Measurements from ENCODE around the gene CNTNAP2.
A peak's percentile ranks its signal among the peaks of the same experiment; 100 is the strongest.
"Not testable (repeated sequence)": the region's sequence is repeated elsewhere in the genome, so short reads cannot be mapped to it uniquely, and the experiment has no call there.

CNTNAP2 gene

DNA sequence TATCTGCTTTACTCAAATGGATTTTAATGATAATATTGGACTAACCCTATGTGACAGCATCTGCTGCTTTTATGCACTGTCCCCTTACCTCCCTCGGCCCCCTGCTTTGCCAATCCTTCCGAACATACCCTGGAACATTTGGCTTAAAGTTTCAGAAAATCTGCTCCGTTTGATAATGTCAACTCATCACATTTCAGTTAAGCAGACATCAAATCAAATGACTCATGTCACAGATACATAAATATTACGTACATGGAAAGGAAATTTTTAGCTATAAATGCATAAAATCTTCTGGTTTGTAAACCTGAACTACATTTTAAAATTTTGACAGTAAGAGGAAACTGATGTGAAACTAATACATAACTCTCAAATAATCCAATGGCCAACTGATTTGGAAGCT is 98.2 kb downstream of the CNTNAP2 start:
- no peak overlapping the region for H3K4me3 ChIP-seq (ENCODE audit: extremely low read depth, insufficient read depth, low read length, poor library complexity, severe bottlenecking)
- 80 to 94% methylated on average over 2 of the region's 4 CpGs for WGBS, 2 experiments (ENCODE audit: insufficient coverage in 2 of 2)

DNA sequence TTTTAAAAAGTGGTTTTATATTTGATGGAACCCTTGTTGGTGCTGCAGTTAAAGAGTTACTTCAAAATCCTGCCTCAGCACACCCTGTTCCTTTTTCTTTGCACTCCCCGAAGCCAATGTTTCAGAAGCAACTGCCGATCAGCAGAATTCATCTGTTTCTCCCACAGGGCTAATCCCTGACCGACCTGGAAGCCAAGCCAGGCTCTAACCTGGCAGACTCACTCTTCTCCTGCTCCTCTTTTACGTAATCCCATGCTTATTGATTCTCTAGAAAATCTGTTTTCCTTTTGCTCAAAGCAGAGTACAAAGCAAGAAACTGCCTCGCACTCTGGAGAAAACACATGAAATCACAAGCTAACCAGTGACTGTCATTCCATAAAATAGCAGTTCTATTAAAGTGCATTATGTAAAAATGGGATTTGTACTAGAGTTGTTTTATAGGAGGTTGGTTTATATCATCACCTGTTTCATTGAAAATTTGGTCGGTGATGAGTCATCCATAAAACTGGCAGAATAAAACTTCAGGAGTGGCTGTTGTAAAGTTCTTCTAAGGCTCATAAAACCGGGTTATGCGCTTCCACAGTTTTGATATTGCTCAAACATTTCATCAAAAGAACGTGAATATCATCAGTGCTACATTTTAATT is 99.9 kb downstream of the CNTNAP2 start:
- Histone ChIP-seq H3K27ac (ENCODE audit: low read depth, low read length, severe bottlenecking) (no peak overlapping the region), H3K4me3 (ENCODE audit: extremely low read depth, insufficient read depth, low read length, poor library complexity, severe bottlenecking) (no peak overlapping the region), H3K9me3 (ENCODE audit: control insufficient read depth, low read length) (no peaks in the 10 kb centered on the region), H3K36me3 (ENCODE audit: control insufficient read depth, insufficient read depth, low read length) (no peaks in the 10 kb centered on the region), H3K4me1 (ENCODE audit: control insufficient read depth, insufficient read depth, low read length, poor library complexity, severe bottlenecking) (no peaks in the 10 kb centered on the region)
- 89 to 92% methylated on average over 5 to 6 of the region's 9 CpGs for WGBS, 2 experiments (ENCODE audit: insufficient coverage in 2 of 2)

More for the DNA sequence above, 98.2 kb downstream of the CNTNAP2 start:
- no peaks in the 10 kb centered on the region for H3K36me3 ChIP-seq (ENCODE audit: control insufficient read depth, insufficient read depth, low read length)
- no peaks in the 10 kb centered on the region for H3K4me1 ChIP-seq (ENCODE audit: control insufficient read depth, insufficient read depth, low read length, poor library complexity, severe bottlenecking)
- no peaks in the 10 kb centered on the region for H3K9me3 ChIP-seq (ENCODE audit: control insufficient read depth, low read length)
- H3K27ac ChIP-seq (ENCODE audit: low read depth, low read length, severe bottlenecking): no peak overlapping the region

DNA sequence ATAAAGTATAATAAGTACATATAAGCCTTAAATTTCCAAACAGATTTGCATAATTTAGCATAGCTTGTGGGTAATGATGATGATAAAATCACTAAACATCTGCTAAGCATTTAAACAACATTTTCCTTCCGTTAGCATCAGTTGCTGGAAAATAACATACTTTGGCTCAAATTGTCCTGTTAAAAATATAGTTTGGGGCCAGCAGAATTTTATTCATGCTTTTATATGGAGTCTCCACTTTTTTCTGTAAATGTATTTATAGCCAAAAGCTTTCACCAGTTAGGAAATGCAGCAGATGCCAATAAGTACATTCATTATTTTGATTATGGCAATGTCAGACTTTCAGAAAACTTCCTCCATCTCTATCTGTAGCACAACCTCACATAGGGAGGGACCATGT is 107.2 kb downstream of the CNTNAP2 start:
- H3K27ac ChIP-seq (ENCODE audit: low read depth, low read length, severe bottlenecking): no peak overlapping the region
- no peaks in the 10 kb centered on the region for H3K9me3 ChIP-seq (ENCODE audit: control insufficient read depth, low read length)
- no peaks in the 10 kb centered on the region for H3K36me3 ChIP-seq (ENCODE audit: control insufficient read depth, insufficient read depth, low read length)
- no peaks in the 10 kb centered on the region for H3K4me1 ChIP-seq (ENCODE audit: control insufficient read depth, insufficient read depth, low read length, poor library complexity, severe bottlenecking)
- no peak overlapping the region for H3K4me3 ChIP-seq (ENCODE audit: extremely low read depth, insufficient read depth, low read length, poor library complexity, severe bottlenecking)
- no CpG with 5 or more reads among the region's 1 CpG for WGBS, 2 experiments (ENCODE audit: insufficient coverage in 2 of 2)

DNA sequence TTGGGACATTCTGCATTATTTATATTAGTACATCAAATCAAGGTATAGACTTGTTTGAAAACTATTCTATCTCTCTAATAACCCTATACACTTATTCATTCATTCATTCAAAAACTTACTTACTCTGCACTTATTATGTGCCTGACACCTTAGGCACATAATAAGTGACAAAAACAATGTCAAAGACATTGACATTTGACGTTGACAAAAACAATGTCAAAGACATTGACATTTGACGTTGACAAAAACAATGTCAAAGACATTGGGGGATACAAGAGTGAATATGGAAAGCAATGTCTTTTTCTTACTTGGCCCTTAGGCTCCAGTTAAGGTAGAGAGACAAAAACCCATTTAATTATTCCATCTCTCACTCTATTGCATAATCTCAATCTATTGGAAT is 116.0 kb downstream of the CNTNAP2 start:
- WGBS, 2 experiments (ENCODE audit: insufficient coverage in 2 of 2): 88% methylated on average over 2 of the region's 2 CpGs; no CpG with 5 or more reads in 1 of the 2 experiments
- Histone ChIP-seq H3K36me3 (ENCODE audit: control insufficient read depth, insufficient read depth, low read length) (no peaks in the 10 kb centered on the region), H3K9me3 (ENCODE audit: control insufficient read depth, low read length) (no peaks in the 10 kb centered on the region)

DNA sequence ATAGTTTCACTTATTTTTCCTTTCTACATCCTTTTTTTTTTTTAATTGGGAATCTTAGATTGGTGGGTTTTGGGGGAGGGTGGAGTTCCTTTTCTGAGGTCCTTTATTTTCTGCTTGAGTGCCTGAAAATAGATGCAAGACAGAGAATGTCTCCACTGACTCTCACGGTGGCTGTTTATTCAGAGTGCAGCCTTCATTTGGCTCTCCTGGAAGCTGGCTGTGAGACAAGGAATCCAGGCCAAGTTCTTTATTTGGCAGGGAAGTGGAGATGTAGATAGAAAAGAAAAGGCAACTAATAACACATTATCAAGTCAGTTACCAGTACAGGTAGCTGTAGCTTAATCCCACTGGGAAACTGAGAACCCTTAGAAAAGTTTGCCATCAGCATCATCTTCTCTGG is 118.6 kb downstream of the CNTNAP2 start:
- no peaks in the 10 kb centered on the region for H3K9me3 ChIP-seq (ENCODE audit: control insufficient read depth, low read length)
- H3K4me3 ChIP-seq (ENCODE audit: extremely low read depth, insufficient read depth, low read length, poor library complexity, severe bottlenecking): no peak overlapping the region
- no peaks in the 10 kb centered on the region for H3K4me1 ChIP-seq (ENCODE audit: control insufficient read depth, insufficient read depth, low read length, poor library complexity, severe bottlenecking)
- H3K36me3 ChIP-seq (ENCODE audit: control insufficient read depth, insufficient read depth, low read length): no peaks in the 10 kb centered on the region
- no peak overlapping the region for H3K27ac ChIP-seq (ENCODE audit: low read depth, low read length, severe bottlenecking)
- 100% methylated on average over 1 of the region's 1 CpG; no CpG with 5 or more reads in 1 of the 2 experiments for WGBS, 2 experiments (ENCODE audit: insufficient coverage in 2 of 2)

More for the DNA sequence above, 116.0 kb downstream of the CNTNAP2 start:
- H3K4me1 ChIP-seq (ENCODE audit: control insufficient read depth, insufficient read depth, low read length, poor library complexity, severe bottlenecking): no peaks in the 10 kb centered on the region
- no peak overlapping the region for H3K27ac ChIP-seq (ENCODE audit: low read depth, low read length, severe bottlenecking)
- H3K4me3 ChIP-seq (ENCODE audit: extremely low read depth, insufficient read depth, low read length, poor library complexity, severe bottlenecking): no peak overlapping the region

DNA sequence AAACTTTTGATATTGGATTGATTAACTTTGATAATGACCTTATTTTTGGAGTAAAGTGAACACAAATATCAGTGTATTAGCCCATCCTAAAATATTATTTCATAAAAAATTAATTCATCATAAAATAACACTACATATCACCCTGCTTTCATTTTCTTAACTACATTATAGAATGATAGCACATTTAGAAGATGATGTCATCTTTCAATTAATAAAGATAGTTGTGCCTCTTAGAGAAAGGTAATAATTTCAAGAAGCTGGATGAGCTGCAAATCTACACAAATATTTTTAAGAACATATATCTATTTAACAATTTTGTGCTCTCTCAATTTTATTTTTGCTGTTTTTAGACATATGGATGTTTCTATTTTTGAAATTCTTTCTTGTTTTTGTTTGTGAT is 126.1 kb downstream of the CNTNAP2 start:
- Histone ChIP-seq H3K4me1 (ENCODE audit: control insufficient read depth, insufficient read depth, low read length, poor library complexity, severe bottlenecking) (no peaks in the 10 kb centered on the region), H3K9me3 (ENCODE audit: control insufficient read depth, low read length) (no peaks in the 10 kb centered on the region), H3K27ac (ENCODE audit: low read depth, low read length, severe bottlenecking) (no peak overlapping the region), H3K36me3 (ENCODE audit: control insufficient read depth, insufficient read depth, low read length) (no peaks in the 10 kb centered on the region), H3K4me3 (ENCODE audit: extremely low read depth, insufficient read depth, low read length, poor library complexity, severe bottlenecking) (no peak overlapping the region)

DNA sequence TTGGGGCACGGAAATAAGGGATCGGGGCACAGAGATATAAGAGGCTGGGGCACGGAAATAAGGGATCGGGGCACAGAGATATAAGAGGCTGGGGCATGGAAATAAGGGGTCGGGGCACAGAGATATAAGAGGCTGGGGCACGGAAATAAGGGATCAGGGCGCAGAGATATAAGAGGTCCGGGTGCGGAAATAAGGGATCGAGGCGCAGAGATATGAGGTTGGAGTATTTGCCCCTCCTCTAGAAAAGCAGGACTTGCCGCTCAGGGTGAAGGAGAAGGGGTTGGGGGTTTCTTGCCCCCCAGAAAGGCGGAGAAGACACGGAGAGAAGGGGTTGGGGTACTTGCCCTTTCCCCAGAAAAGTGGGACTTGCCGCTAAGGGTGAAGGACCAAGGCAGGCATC is 131.4 kb downstream of the CNTNAP2 start:
- peak overlapping the region; percentile 23 for H3K4me3 ChIP-seq (ENCODE audit: extremely low read depth, insufficient read depth, low read length, poor library complexity, severe bottlenecking)
- WGBS, 2 experiments (ENCODE audit: insufficient coverage in 2 of 2): 11 to 16% methylated on average over 12 to 15 of the region's 15 CpGs
- H3K9me3 ChIP-seq (ENCODE audit: control insufficient read depth, low read length); H3K27ac ChIP-seq (ENCODE audit: low read depth, low read length, severe bottlenecking); H3K4me1 ChIP-seq (ENCODE audit: control insufficient read depth, insufficient read depth, low read length, poor library complexity, severe bottlenecking); H3K36me3 ChIP-seq (ENCODE audit: control insufficient read depth, insufficient read depth, low read length): not testable (repeated sequence)

DNA sequence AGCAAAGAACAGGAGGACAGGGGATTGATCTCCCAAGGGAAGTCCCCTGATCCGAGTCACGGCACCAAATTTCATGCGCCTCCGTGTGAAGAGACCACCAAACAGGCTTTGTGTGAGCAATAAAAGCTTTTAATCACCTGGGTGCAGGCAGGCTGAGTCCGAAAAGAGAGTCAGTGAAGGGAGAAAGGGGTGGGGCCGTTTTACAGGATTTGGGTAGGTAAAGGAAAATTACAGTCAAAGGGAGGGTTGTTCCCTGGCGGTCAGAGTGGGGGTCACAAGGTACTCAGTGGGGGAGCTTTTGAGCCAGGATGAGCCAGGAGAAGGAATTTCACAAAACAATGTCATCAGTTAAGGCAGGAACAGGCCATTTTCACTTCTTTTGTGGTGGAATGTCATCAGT is 132.1 kb downstream of the CNTNAP2 start:
- not testable (repeated sequence) for H3K4me1 ChIP-seq (ENCODE audit: control insufficient read depth, insufficient read depth, low read length, poor library complexity, severe bottlenecking); H3K9me3 ChIP-seq (ENCODE audit: control insufficient read depth, low read length); H3K36me3 ChIP-seq (ENCODE audit: control insufficient read depth, insufficient read depth, low read length); H3K27ac ChIP-seq (ENCODE audit: low read depth, low read length, severe bottlenecking)
- WGBS, 2 experiments (ENCODE audit: insufficient coverage in 2 of 2): 0% methylated on average over 6 of the region's 7 CpGs
- H3K4me3 ChIP-seq (ENCODE audit: extremely low read depth, insufficient read depth, low read length, poor library complexity, severe bottlenecking): peak overlapping the region; percentile 23

DNA sequence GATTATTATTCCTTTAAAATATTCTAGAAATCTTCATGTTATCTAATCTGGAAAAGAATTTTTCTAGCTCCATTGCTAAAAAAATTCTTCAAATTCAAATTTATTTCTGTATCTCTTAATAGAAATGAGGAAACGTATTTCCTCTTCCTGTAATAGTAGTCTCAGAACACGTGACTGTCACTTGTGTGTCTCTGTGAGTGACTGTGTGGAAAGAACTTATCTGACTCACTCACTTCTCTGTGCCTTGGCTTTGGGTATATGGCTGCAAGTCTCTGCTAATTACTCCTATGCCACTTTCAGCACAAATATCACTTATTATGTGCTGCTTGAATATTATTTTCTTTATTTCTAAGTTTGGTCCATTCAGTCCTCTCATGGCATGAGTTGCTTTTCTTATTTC is 132.7 kb downstream of the CNTNAP2 start:
- Histone ChIP-seq H3K4me1 (ENCODE audit: control insufficient read depth, insufficient read depth, low read length, poor library complexity, severe bottlenecking) (no peaks in the 10 kb centered on the region), H3K4me3 (ENCODE audit: extremely low read depth, insufficient read depth, low read length, poor library complexity, severe bottlenecking) (no peak overlapping the region), H3K9me3 (ENCODE audit: control insufficient read depth, low read length) (no peaks in the 10 kb centered on the region), H3K36me3 (ENCODE audit: control insufficient read depth, insufficient read depth, low read length) (no peaks in the 10 kb centered on the region), H3K27ac (ENCODE audit: low read depth, low read length, severe bottlenecking) (no peak overlapping the region)
- WGBS, 2 experiments (ENCODE audit: insufficient coverage in 2 of 2): no CpG with 5 or more reads among the region's 2 CpGs

DNA sequence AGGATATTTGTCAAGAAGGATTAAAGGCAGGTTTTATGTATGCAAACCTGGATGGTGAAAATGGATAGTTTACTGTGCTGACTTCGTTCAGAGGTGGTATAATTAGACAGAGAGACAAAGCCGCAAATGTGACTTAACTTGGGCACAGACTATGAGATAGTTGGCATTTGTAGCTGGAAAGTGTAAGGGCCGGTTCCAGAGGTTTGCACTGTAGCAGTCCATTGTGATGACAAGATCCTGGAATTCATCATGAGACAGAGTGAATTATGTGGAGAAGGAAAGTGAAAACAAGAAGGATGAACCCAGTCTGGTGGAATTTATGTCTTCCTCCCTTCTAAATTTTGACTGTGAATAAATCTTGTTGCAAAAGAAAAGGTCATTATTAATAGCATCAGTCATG is 139.0 kb downstream of the CNTNAP2 start:
- 83 to 89% methylated on average over 3 of the region's 3 CpGs for WGBS, 2 experiments (ENCODE audit: insufficient coverage in 2 of 2)
- no peaks in the 10 kb centered on the region for H3K4me1 ChIP-seq (ENCODE audit: control insufficient read depth, insufficient read depth, low read length, poor library complexity, severe bottlenecking)

DNA sequence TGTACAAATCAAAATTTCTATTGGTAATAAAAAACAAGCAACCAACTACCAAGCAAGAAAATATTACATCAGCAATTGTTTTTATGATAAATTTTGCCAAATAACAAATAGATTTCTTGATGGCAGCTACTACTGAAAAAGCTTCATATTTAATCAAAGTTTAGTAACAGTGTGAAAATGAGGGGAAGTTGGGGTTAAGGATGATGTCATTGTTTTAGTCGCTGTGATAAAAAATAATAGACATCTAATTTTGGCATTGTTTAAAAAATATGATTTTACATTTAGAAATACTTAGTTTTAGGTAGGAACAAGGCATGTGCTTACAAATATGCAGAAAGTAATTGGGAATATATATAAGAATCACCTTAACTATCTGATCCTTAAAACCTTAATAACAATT is 145.9 kb downstream of the CNTNAP2 start:
- Histone ChIP-seq H3K9me3 (ENCODE audit: control insufficient read depth, low read length) (peaks cover 3% of the 10 kb centered on the region), H3K4me1 (ENCODE audit: control insufficient read depth, insufficient read depth, low read length, poor library complexity, severe bottlenecking) (no peaks in the 10 kb centered on the region)
- WGBS, 2 experiments (ENCODE audit: insufficient coverage in 2 of 2): no CpG with 5 or more reads among the region's 1 CpG

More for the DNA sequence above, 139.0 kb downstream of the CNTNAP2 start:
- no peak overlapping the region for H3K4me3 ChIP-seq (ENCODE audit: extremely low read depth, insufficient read depth, low read length, poor library complexity, severe bottlenecking)
- H3K36me3 ChIP-seq (ENCODE audit: control insufficient read depth, insufficient read depth, low read length): no peaks in the 10 kb centered on the region
- peaks cover 3% of the 10 kb centered on the region for H3K9me3 ChIP-seq (ENCODE audit: control insufficient read depth, low read length)
- H3K27ac ChIP-seq (ENCODE audit: low read depth, low read length, severe bottlenecking): no peak overlapping the region

More for the DNA sequence above, 145.9 kb downstream of the CNTNAP2 start:
- no peaks in the 10 kb centered on the region for H3K36me3 ChIP-seq (ENCODE audit: control insufficient read depth, insufficient read depth, low read length)
- no peak overlapping the region for H3K4me3 ChIP-seq (ENCODE audit: extremely low read depth, insufficient read depth, low read length, poor library complexity, severe bottlenecking)
- H3K27ac ChIP-seq (ENCODE audit: low read depth, low read length, severe bottlenecking): no peak overlapping the region
